ENCODE measurements around the gene ADARB1. TPM values are rescaled to one million over a fixed set of nuclear protein-coding genes. Genes with fewer than 3 reads are reported as not detected.

Gene ADARB1
- total and polyA plus RNA-seq, 2 donors (not counting 1 experiment from before 2014, with no cell fraction given), result 17.1 to 33.3 TPM

- no peaks in the 10 kb centered on the region for H3K27me3 ChIP-seq (replicated peaks in 1 of 4; ENCODE audit: control extremely low read depth in 1 of 4, control insufficient read depth in 3 of 4, insufficient read depth in 4 of 4, low read length in 3 of 4)
- WGBS (ENCODE audit: insufficient coverage), result no CpG with 5 or more reads among the region's 1 CpG
- H3K27ac ChIP-seq (ENCODE audit: low read length in 2 of 2), result no peak overlapping the region
- H3K79me2 ChIP-seq (ENCODE audit: control insufficient read depth, insufficient read depth, low read length), result no peaks in the 10 kb centered on the region
- H3K4me1 Mint-ChIP-seq, result no peaks in the 10 kb centered on the region
- no peaks in the 10 kb centered on the region for H4K20me1 ChIP-seq (ENCODE audit: control insufficient read depth, insufficient read depth, low read length, poor library complexity, severe bottlenecking)
- peaks cover 0 to 8% (median 3%) of the 10 kb centered on the region in 3 donors for H3K9me3 ChIP-seq (ENCODE audit: control extremely low read depth in 1 of 3, control insufficient read depth in 2 of 3, insufficient read depth in 1 of 3, low read length in 2 of 3)
- H2AFZ ChIP-seq (ENCODE audit: insufficient read depth, low read depth, low read length, poor library complexity, severe bottlenecking), result no peak overlapping the region
- H3K27me3 Mint-ChIP-seq, result no peaks in the 10 kb centered on the region
- ATAC-seq (ENCODE audit: low read depth) (no peak), DNase-seq (no peak)
- no peak overlapping the region for H3K9ac ChIP-seq (ENCODE audit: low read length)
- H3K9me3 Mint-ChIP-seq (ENCODE audit: insufficient read depth), result peaks cover 2% of the 10 kb centered on the region
- POLR2A ChIA-PET, result no interaction called here
- no peak overlapping the region for H3K4me3 Mint-ChIP-seq
- intact Hi-C loops (cut with micrococcal nuclease), result no loop called here
- peaks cover 3 to 23% of the 10 kb centered on the region in 2 experiments for H3K36me3 ChIP-seq (replicated peaks in 1 of 2; ENCODE audit: control extremely low read depth in 1 of 2, control insufficient read depth in 1 of 2, extremely low read depth in 1 of 2, insufficient read depth in 2 of 2, low read length in 1 of 2)
- H3K27ac Mint-ChIP-seq, result no peak overlapping the region
- no peak overlapping the region for H3K4me2 ChIP-seq (replicated peaks; ENCODE audit: low read depth, low read length, poor library complexity, severe bottlenecking)
- CTCF ChIA-PET, result no interaction called here
- H3K4me3 ChIP-seq (ENCODE audit: control extremely low read depth in 1 of 5, extremely low read depth in 1 of 5, insufficient read depth in 1 of 5, low read depth in 2 of 5, low read length in 4 of 5), result no peak overlapping the region
- H3K4me1 ChIP-seq (ENCODE audit: control insufficient read depth in 2 of 2, insufficient read depth in 2 of 2, low read length in 2 of 2), result no peaks in the 10 kb centered on the region
- TF ChIP-seq EZH2 (IDR thresholded peaks at IDR 0.05; ENCODE audit: borderline replicate concordance, insufficient read depth, low read depth, low read length, poor library complexity, severe bottlenecking) (no peak), CTCF (IDR thresholded peaks at IDR 0.05) (no peak)
Observed at GRCh38 chr21:45217010-45217409, 142.6 kb downstream of the ADARB1 start.

- H3K27ac ChIP-seq (ENCODE audit: low read length in 2 of 2), result no peak overlapping the region
- no peaks in the 10 kb centered on the region for H3K79me2 ChIP-seq (ENCODE audit: control insufficient read depth, insufficient read depth, low read length)
- intact Hi-C loops (cut with micrococcal nuclease), result no loop called here
- ChIA-PET POLR2A (no interaction called here), CTCF (no interaction called here)
- H3K4me1 ChIP-seq (ENCODE audit: control insufficient read depth in 2 of 2, insufficient read depth in 2 of 2, low read length in 2 of 2), result no peaks in the 10 kb centered on the region
- Mint-ChIP-seq H3K9me3 (ENCODE audit: insufficient read depth) (peaks cover 2% of the 10 kb centered on the region), H3K27me3 (no peaks in the 10 kb centered on the region), H3K4me1 (peaks cover 3% of the 10 kb centered on the region), H3K4me3 (no peak overlapping the region), H3K27ac (no peak overlapping the region)
- H4K20me1 ChIP-seq (ENCODE audit: control insufficient read depth, insufficient read depth, low read length, poor library complexity, severe bottlenecking), result no peaks in the 10 kb centered on the region
- no peak overlapping the region for H3K9ac ChIP-seq (ENCODE audit: low read length)
- no peak overlapping the region for H3K4me2 ChIP-seq (replicated peaks; ENCODE audit: low read depth, low read length, poor library complexity, severe bottlenecking)
- no peak overlapping the region for H2AFZ ChIP-seq (ENCODE audit: insufficient read depth, low read depth, low read length, poor library complexity, severe bottlenecking)
- TF ChIP-seq EZH2 (IDR thresholded peaks at IDR 0.05; ENCODE audit: borderline replicate concordance, insufficient read depth, low read depth, low read length, poor library complexity, severe bottlenecking) (no peak), CTCF (IDR thresholded peaks at IDR 0.05) (no peak)
- WGBS (ENCODE audit: insufficient coverage), result 90% methylated on average over 3 of the region's 6 CpGs
- peaks cover 0 to 8% (median 1%) of the 10 kb centered on the region in 3 donors for H3K9me3 ChIP-seq (ENCODE audit: control extremely low read depth in 1 of 3, control insufficient read depth in 2 of 3, insufficient read depth in 1 of 3, low read length in 2 of 3)
- no peaks in the 10 kb centered on the region for H3K27me3 ChIP-seq (replicated peaks in 1 of 4; ENCODE audit: control extremely low read depth in 1 of 4, control insufficient read depth in 3 of 4, insufficient read depth in 4 of 4, low read length in 3 of 4)
- no peak for DNase-seq
- no peak for ATAC-seq (ENCODE audit: low read depth)
- no peak overlapping the region for H3K4me3 ChIP-seq (ENCODE audit: control extremely low read depth in 1 of 5, extremely low read depth in 1 of 5, insufficient read depth in 1 of 5, low read depth in 2 of 5, low read length in 4 of 5)
- peaks cover 0 to 33% of the 10 kb centered on the region in 2 experiments for H3K36me3 ChIP-seq (replicated peaks in 1 of 2; ENCODE audit: control extremely low read depth in 1 of 2, control insufficient read depth in 1 of 2, extremely low read depth in 1 of 2, insufficient read depth in 2 of 2, low read length in 1 of 2)
Observed at GRCh38 chr21:45219517-45219916, 145.1 kb downstream of the ADARB1 start.

All from B cell (primary cell).